HEK293 (cell line): ENCODE measurements around the gene SNUPN.

ENCODE experiments used
- BCL11A ChIP-seq: fragments of 450-650 bp; formaldehyde crosslinking; IDR thresholded peaks from 2 replicates; pipeline ENCODE4 v1.5.1; 2016; ENCODE audit warnings: low read depth, missing biosample characterization, missing genetic modification characterization
- HOXA7 ChIP-seq: sonication (generic); formaldehyde crosslinking; IDR thresholded peaks from 2 replicates; pipeline ENCODE4 v1.8.1; 2022; ENCODE audit warnings: missing genetic modification reagents, borderline replicate concordance
- HOXC10 ChIP-seq: sonication (generic); formaldehyde crosslinking; IDR thresholded peaks from 2 replicates; pipeline ENCODE4 v1.8.1; 2023; ENCODE audit warnings: mild to moderate bottlenecking, missing genetic modification reagents
- HOXD13 ChIP-seq: sonication (generic); formaldehyde crosslinking; IDR thresholded peaks from 2 replicates; pipeline ENCODE4 v1.8.0; 2022; ENCODE audit warnings: missing genetic modification reagents, borderline replicate concordance
- KLF17 ChIP-seq: fragments of 450-650 bp; formaldehyde crosslinking; IDR thresholded peaks from 2 replicates; pipeline ENCODE4 v1.5.1; 2016; ENCODE audit warnings: missing biosample characterization, missing genetic modification characterization
- YY1 ChIP-seq: fragments of 450-650 bp; formaldehyde crosslinking; IDR thresholded peaks from 2 replicates; pipeline ENCODE4 v1.5.1; 2018; ENCODE audit warnings: missing biosample characterization, missing genetic modification characterization
- ZBTB48 ChIP-seq: fragments of 450-650 bp; formaldehyde crosslinking; IDR thresholded peaks from 2 replicates; pipeline ENCODE4 v1.5.1; 2016; ENCODE audit warnings: missing biosample characterization, missing genetic modification characterization
- ZBTB7A ChIP-seq: fragments of 450-650 bp; formaldehyde crosslinking; IDR thresholded peaks from 2 replicates; pipeline ENCODE4 v1.5.1; 2016; ENCODE audit warnings: low read depth, missing biosample characterization, missing genetic modification characterization
- ZFP69B ChIP-seq: fragments of 450-650 bp; formaldehyde crosslinking; IDR thresholded peaks from 2 replicates; pipeline ENCODE4 v1.5.1; 2016; ENCODE audit warnings: missing biosample characterization, missing genetic modification characterization
- ZNF121 ChIP-seq: fragments of 450-650 bp; formaldehyde crosslinking; IDR thresholded peaks from 2 replicates; pipeline ENCODE4 v1.5.1; 2016; ENCODE audit warnings: missing biosample characterization, missing genetic modification characterization
- ZNF184 ChIP-seq: fragments of 450-650 bp; IDR thresholded peaks from 2 replicates; pipeline ENCODE4 v1.5.1; 2018; ENCODE audit warnings: missing biosample characterization, mild to moderate bottlenecking, missing genetic modification characterization
- ZNF19 ChIP-seq: fragments of 450-650 bp; formaldehyde crosslinking; IDR thresholded peaks from 2 replicates; pipeline ENCODE4; 2016; ENCODE audit warnings: missing biosample characterization, missing genetic modification characterization, low read depth
- ZNF2 ChIP-seq: fragments of 450-650 bp; formaldehyde crosslinking; IDR thresholded peaks from 2 replicates; pipeline ENCODE4 v1.5.1; 2016; ENCODE audit warnings: missing biosample characterization, missing genetic modification characterization
- ZNF221 ChIP-seq: fragments of 450-650 bp; formaldehyde crosslinking; IDR thresholded peaks from 2 replicates; pipeline ENCODE4 v1.5.1; 2017; ENCODE audit warnings: missing biosample characterization, missing genetic modification characterization, borderline replicate concordance
- ZNF248 ChIP-seq: fragments of 450-650 bp; formaldehyde crosslinking; IDR thresholded peaks from 2 replicates; pipeline ENCODE4 v1.5.1; 2017; ENCODE audit warnings: missing biosample characterization, missing genetic modification characterization
- ZNF266 ChIP-seq: fragments of 450-650 bp; formaldehyde crosslinking; IDR thresholded peaks from 2 replicates; pipeline ENCODE4 v1.5.1; 2016; ENCODE audit warnings: missing biosample characterization, missing genetic modification characterization, low read depth
- ZNF292 ChIP-seq: fragments of 450-650 bp; formaldehyde crosslinking; IDR thresholded peaks from 2 replicates; pipeline ENCODE4 v1.5.1; 2016; ENCODE audit warnings: low read depth, missing biosample characterization, missing genetic modification characterization, borderline replicate concordance
- ZNF302 ChIP-seq: fragments of 450-650 bp; formaldehyde crosslinking; IDR thresholded peaks from 2 replicates; pipeline ENCODE4 v1.5.1; 2016; ENCODE audit warnings: missing biosample characterization, missing genetic modification characterization, low read depth
- ZNF354C ChIP-seq: fragments of 450-650 bp; formaldehyde crosslinking; IDR thresholded peaks from 2 replicates; pipeline ENCODE4 v1.5.1; 2016; ENCODE audit warnings: missing biosample characterization, missing genetic modification characterization, low read depth, borderline replicate concordance
- ZNF416 ChIP-seq: fragments of 450-650 bp; formaldehyde crosslinking; IDR thresholded peaks from 2 replicates; pipeline ENCODE4 v1.5.1; 2016; ENCODE audit warnings: missing biosample characterization, missing genetic modification characterization
- ZNF510 ChIP-seq: fragments of 450-650 bp; formaldehyde crosslinking; IDR thresholded peaks from 2 replicates; pipeline ENCODE4 v1.5.1; 2018; ENCODE audit warnings: mild to moderate bottlenecking, missing genetic modification characterization, missing biosample characterization; ENCODE audit not compliant: insufficient replicate concordance
- ZNF529 ChIP-seq: fragments of 450-650 bp; formaldehyde crosslinking; IDR thresholded peaks from 2 replicates; pipeline ENCODE4 v1.5.1; 2017; ENCODE audit warnings: missing genetic modification characterization, missing biosample characterization; ENCODE audit not compliant: insufficient replicate concordance
- ZNF558 ChIP-seq: fragments of 450-650 bp; formaldehyde crosslinking; IDR thresholded peaks from 2 replicates; pipeline ENCODE4 v1.5.1; 2016; ENCODE audit warnings: missing biosample characterization, missing genetic modification characterization
- ZNF561 ChIP-seq: fragments of 450-650 bp; IDR thresholded peaks from 2 replicates; pipeline ENCODE4 v1.5.1; 2018; ENCODE audit warnings: missing biosample characterization, missing genetic modification characterization, borderline replicate concordance
- ZNF571 ChIP-seq: fragments of 450-650 bp; formaldehyde crosslinking; IDR thresholded peaks from 2 replicates; pipeline ENCODE4 v1.5.0; 2017; ENCODE audit warnings: missing biosample characterization, missing genetic modification characterization
- ZNF596 ChIP-seq: fragments of 450-650 bp; IDR thresholded peaks from 2 replicates; pipeline ENCODE4 v1.5.0; 2018; ENCODE audit warnings: missing biosample characterization, mild to moderate bottlenecking, missing genetic modification characterization, moderate library complexity
- ZNF621 ChIP-seq: fragments of 450-650 bp; formaldehyde crosslinking; IDR thresholded peaks from 2 replicates; pipeline ENCODE4 v1.5.1; 2017; ENCODE audit warnings: missing biosample characterization, missing genetic modification characterization
- ZNF626 ChIP-seq: fragments of 450-650 bp; sonication (Bioruptor Pico); formaldehyde crosslinking; IDR thresholded peaks from 2 replicates; pipeline ENCODE4 v1.5.1; 2018; ENCODE audit warnings: missing biosample characterization, missing genetic modification characterization, inconsistent platforms
- ZNF76 ChIP-seq: fragments of 450-650 bp; formaldehyde crosslinking; IDR thresholded peaks from 2 replicates; pipeline ENCODE4; 2016; ENCODE audit warnings: low read depth, missing biosample characterization, missing genetic modification characterization, borderline replicate concordance
- ZNF768 ChIP-seq: fragments of 450-650 bp; formaldehyde crosslinking; IDR thresholded peaks from 2 replicates; pipeline ENCODE4 v1.5.1; 2018; ENCODE audit warnings: missing biosample characterization, mild to moderate bottlenecking, missing genetic modification characterization
- ZNF777 ChIP-seq: fragments of 450-650 bp; formaldehyde crosslinking; IDR thresholded peaks from 2 replicates; pipeline ENCODE4 v1.5.1; 2017; ENCODE audit warnings: missing biosample characterization, missing genetic modification characterization, borderline replicate concordance
- ZSCAN16 ChIP-seq: fragments of 450-650 bp; formaldehyde crosslinking; IDR thresholded peaks from 2 replicates; pipeline ENCODE4 v1.5.1; 2016; ENCODE audit warnings: missing biosample characterization, missing genetic modification characterization
- ZSCAN30 ChIP-seq: fragments of 450-650 bp; IDR thresholded peaks from 2 replicates; pipeline ENCODE4 v1.5.1; 2018; ENCODE audit warnings: missing biosample characterization, mild to moderate bottlenecking, missing genetic modification characterization, moderate library complexity
- TF ChIP-seq, protein P1 (sequence below): fragments of 450-650 bp; formaldehyde crosslinking; IDR thresholded peaks from 2 replicates; pipeline ENCODE4 v1.5.1; 2016; ENCODE audit warnings: missing biosample characterization, missing genetic modification characterization, low read depth
- TF ChIP-seq, protein P2 (sequence below): fragments of 450-650 bp; formaldehyde crosslinking; IDR thresholded peaks from 2 replicates; pipeline ENCODE4 v1.5.1; 2017; ENCODE audit warnings: missing biosample characterization, missing genetic modification characterization
- TF ChIP-seq, protein P3 (sequence below): sonication (generic); formaldehyde crosslinking; IDR thresholded peaks from 2 replicates; pipeline ENCODE4 v1.8.1; 2022; ENCODE audit warnings: mild to moderate bottlenecking, moderate library complexity, missing genetic modification reagents

SNUPN gene

DNA sequence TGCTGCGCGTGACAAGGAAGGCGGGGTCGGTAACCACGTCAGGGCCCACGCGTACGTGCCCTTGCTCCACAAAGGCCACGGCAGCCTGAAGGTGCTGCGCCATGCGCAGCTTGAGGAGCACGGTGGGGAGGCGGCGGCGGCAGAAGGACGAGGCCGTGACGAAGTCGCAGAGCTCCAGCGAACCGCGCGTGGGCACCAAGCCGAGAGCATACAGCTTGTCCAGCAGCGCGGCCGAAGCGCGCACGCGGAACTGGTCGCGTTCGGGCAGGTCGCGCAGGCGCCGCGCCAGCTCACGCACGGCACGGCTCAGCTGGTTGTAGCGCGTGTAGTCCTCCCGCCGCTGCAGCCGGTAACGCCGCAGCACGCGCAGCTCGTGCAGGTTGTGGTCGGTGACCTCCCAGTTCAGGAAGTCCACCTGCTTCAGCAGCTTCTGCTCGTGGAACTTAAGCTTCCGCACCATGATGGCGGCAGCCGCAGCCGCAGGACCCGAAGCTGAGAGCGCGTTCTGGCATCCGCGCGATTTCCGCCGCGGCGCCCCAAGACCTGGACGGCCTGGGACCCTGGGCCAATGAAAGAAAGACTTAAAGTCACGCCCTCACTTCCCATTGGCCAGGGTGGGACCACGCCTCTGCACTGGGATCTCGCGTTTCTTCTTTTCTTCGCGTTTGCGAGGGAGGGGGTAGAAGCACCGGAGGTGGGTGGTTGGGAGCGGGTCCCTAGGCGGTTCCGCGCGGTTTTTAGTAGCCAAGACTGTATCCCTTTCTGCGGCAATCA, 14.4 kb upstream of the SNUPN start, which contains the start of gene IMP3 (continued):
- peak; percentile 35; the same call in 1 of the 2 replicates for TF ChIP-seq ZFP69B
- no peak for TF ChIP-seq ZNF354C
- no peak for TF ChIP-seq ZNF184
- TF ChIP-seq ZNF596 (tag by site-specific recombination) = no peak
- TF ChIP-seq, protein P1, sequence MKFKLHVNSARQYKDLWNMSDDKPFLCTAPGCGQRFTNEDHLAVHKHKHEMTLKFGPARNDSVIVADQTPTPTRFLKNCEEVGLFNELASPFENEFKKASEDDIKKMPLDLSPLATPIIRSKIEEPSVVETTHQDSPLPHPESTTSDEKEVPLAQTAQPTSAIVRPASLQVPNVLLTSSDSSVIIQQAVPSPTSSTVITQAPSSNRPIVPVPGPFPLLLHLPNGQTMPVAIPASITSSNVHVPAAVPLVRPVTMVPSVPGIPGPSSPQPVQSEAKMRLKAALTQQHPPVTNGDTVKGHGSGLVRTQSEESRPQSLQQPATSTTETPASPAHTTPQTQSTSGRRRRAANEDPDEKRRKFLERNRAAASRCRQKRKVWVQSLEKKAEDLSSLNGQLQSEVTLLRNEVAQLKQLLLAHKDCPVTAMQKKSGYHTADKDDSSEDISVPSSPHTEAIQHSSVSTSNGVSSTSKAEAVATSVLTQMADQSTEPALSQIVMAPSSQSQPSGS (tag by site-specific recombination) = no peak
- TF ChIP-seq ZNF626 (tag by site-specific recombination) = no peak
- no peak for TF ChIP-seq ZNF302 (tag by site-specific recombination)
- peak; percentile 76; the same call in 1 of the 2 replicates for TF ChIP-seq ZNF76 (tag by site-specific recombination)
- TF ChIP-seq ZNF561 (tag by site-specific recombination) = peak; percentile 47; the same call in 1 of the 2 replicates
- TF ChIP-seq ZNF558 (tag by site-specific recombination) = no peak
- TF ChIP-seq, protein P2, sequence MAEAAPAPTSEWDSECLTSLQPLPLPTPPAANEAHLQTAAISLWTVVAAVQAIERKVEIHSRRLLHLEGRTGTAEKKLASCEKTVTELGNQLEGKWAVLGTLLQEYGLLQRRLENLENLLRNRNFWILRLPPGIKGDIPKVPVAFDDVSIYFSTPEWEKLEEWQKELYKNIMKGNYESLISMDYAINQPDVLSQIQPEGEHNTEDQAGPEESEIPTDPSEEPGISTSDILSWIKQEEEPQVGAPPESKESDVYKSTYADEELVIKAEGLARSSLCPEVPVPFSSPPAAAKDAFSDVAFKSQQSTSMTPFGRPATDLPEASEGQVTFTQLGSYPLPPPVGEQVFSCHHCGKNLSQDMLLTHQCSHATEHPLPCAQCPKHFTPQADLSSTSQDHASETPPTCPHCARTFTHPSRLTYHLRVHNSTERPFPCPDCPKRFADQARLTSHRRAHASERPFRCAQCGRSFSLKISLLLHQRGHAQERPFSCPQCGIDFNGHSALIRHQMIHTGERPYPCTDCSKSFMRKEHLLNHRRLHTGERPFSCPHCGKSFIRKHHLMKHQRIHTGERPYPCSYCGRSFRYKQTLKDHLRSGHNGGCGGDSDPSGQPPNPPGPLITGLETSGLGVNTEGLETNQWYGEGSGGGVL (tag by site-specific recombination) = peak; percentile 81
- 0 out of 2 replicates have a peak, but pooled peaks have one; percentile 20 for TF ChIP-seq ZSCAN16 (tag by site-specific recombination)
- TF ChIP-seq ZNF266 (tag by site-specific recombination) = no peak
- TF ChIP-seq ZNF768 (tag by site-specific recombination) = no peak
- TF ChIP-seq ZNF2 (tag by site-specific recombination) = peak; percentile 83
- TF ChIP-seq ZNF416 (tag by site-specific recombination) = no peak
- peak; percentile 69; the same call in 1 of the 2 replicates for TF ChIP-seq BCL11A (tag by site-specific recombination)
- TF ChIP-seq ZNF248 = no peak
- no peak for TF ChIP-seq ZNF510 (tag by site-specific recombination)
- peak; percentile 70; the same call in 1 of the 2 replicates for TF ChIP-seq ZBTB7A (tag by site-specific recombination)
- TF ChIP-seq YY1 = peak; percentile 92
- no peak for TF ChIP-seq HOXD13 (CRISPR knock-in tag)
- TF ChIP-seq HOXC10 = no peak
- no peak for TF ChIP-seq ZNF292 (tag by site-specific recombination)
- TF ChIP-seq ZBTB48 (tag by site-specific recombination) = peak; percentile 96
- TF ChIP-seq ZNF19 = no peak
- TF ChIP-seq ZNF221 (tag by site-specific recombination) = no peak
- peak; percentile 40; the same call in 1 of the 2 replicates for TF ChIP-seq KLF17
- peak; percentile 64 for TF ChIP-seq ZSCAN30
- no peak for TF ChIP-seq ZNF529 (tag by site-specific recombination)
- TF ChIP-seq ZNF621 (tag by site-specific recombination) = no peak
- TF ChIP-seq, protein P3, sequence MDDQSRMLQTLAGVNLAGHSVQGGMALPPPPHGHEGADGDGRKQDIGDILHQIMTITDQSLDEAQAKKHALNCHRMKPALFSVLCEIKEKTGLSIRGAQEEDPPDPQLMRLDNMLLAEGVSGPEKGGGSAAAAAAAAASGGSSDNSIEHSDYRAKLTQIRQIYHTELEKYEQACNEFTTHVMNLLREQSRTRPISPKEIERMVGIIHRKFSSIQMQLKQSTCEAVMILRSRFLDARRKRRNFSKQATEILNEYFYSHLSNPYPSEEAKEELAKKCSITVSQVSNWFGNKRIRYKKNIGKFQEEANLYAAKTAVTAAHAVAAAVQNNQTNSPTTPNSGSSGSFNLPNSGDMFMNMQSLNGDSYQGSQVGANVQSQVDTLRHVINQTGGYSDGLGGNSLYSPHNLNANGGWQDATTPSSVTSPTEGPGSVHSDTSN (CRISPR knock-in tag) = peak; percentile 81
- no peak for TF ChIP-seq ZNF571
- no peak for TF ChIP-seq ZNF777 (tag by site-specific recombination)
- no peak for TF ChIP-seq HOXA7 (CRISPR knock-in tag)
- peak; percentile 78; the same call in 1 of the 2 replicates for TF ChIP-seq ZNF121
